ENCODE measurements around the gene PDX1.

The PDX1 gene

GRCh38 chr13:27970382-27971235, 50.8 kb downstream of the PDX1 start:
- DNase-seq (ENCODE audit: low read depth, low spot score), result no peak

- DNase-seq (ENCODE audit: low read depth, low spot score), result no peak
Measured at GRCh38 chr13:27971236-27971645, 51.4 kb downstream of the PDX1 start.

GRCh38 chr13:27971776-27972477, 52.1 kb downstream of the PDX1 start:
- no peak for DNase-seq (ENCODE audit: low read depth, low spot score)

- no peak for DNase-seq (ENCODE audit: low read depth, low spot score)
Measured at GRCh38 chr13:27972478-27972820, 52.6 kb downstream of the PDX1 start.

GRCh38 chr13:27973291-27973690, 53.5 kb downstream of the PDX1 start:
- no peak for DNase-seq (ENCODE audit: low read depth, low spot score)

GRCh38 chr13:27973961-27974662, 54.3 kb downstream of the PDX1 start:
- DNase-seq (ENCODE audit: low read depth, low spot score), result no peak

All from brain pericyte (primary cell).